ENCODE measurements around the gene CELF1. TPM values are rescaled to one million over a fixed set of nuclear protein-coding genes. Genes with fewer than 3 reads are reported as not detected.

The CELF1 gene
- polyA plus RNA-seq, 1 donor from 2014 or later = 209 TPM

GRCh38 chr11:47595967-47596366 is 43.0 kb upstream of the CELF1 start:
- no peak overlapping the region for H3K4me3 ChIP-seq (ENCODE audit: low read length)
- no peak overlapping the region for H3K9ac ChIP-seq (ENCODE audit: low read length)
- H3K36me3 ChIP-seq (ENCODE audit: insufficient read depth, low read length) = no peaks in the 10 kb centered on the region
- H3F3A ChIP-seq (ENCODE audit: insufficient read depth, low read length, poor library complexity, severe bottlenecking) = no peaks in the 10 kb centered on the region
- H3K9me3 ChIP-seq (ENCODE audit: low read length) = no peaks in the 10 kb centered on the region
- no peaks in the 10 kb centered on the region for H3K9me2 ChIP-seq (ENCODE audit: insufficient read depth, low read length)
- H3K79me2 ChIP-seq (replicated peaks; ENCODE audit: insufficient read depth, low read length) = no peaks in the 10 kb centered on the region
- no peak overlapping the region for H3K27ac ChIP-seq (ENCODE audit: low read length)
- H2AFZ ChIP-seq (ENCODE audit: low read depth, low read length) = no peak overlapping the region
- H4K20me1 ChIP-seq (ENCODE audit: insufficient read depth) = no peaks in the 10 kb centered on the region
- no peaks in the 10 kb centered on the region for H3K27me3 ChIP-seq (ENCODE audit: insufficient read depth, low read depth, low read length)
- no peak overlapping the region for H3K4me2 ChIP-seq (ENCODE audit: low read length)
- no peak for TF ChIP-seq REST (IDR thresholded peaks at IDR 0.05; ENCODE audit: borderline replicate concordance)
- no peak for TF ChIP-seq EZH2 (IDR thresholded peaks at IDR 0.05; ENCODE audit: borderline replicate concordance, insufficient read depth, low read length, poor library complexity, severe bottlenecking)
- no peak for TF ChIP-seq SMC3 (conservative IDR thresholded peaks at IDR 0.05; ENCODE audit: poor library complexity)
- TF ChIP-seq MXI1 (conservative IDR thresholded peaks at IDR 0.05; ENCODE audit: poor library complexity, severe bottlenecking) = no peak
- no peak for TF ChIP-seq TAF1 (IDR thresholded peaks at IDR 0.05; ENCODE audit: low read depth)
- TF ChIP-seq RAD21 (conservative IDR thresholded peaks at IDR 0.05) = no peak
- TF ChIP-seq CTCF (IDR thresholded peaks at IDR 0.05; ENCODE audit: poor library complexity, severe bottlenecking) = no peak
- no peak for TF ChIP-seq EP300 (conservative IDR thresholded peaks at IDR 0.05; ENCODE audit: poor library complexity, severe bottlenecking)
- no peak for TF ChIP-seq POLR2AphosphoS5 (IDR thresholded peaks at IDR 0.05)

- H3F3A ChIP-seq (ENCODE audit: insufficient read depth, low read length, poor library complexity, severe bottlenecking) = no peaks in the 10 kb centered on the region
- H3K9me2 ChIP-seq (ENCODE audit: insufficient read depth, low read length) = no peaks in the 10 kb centered on the region
- peak overlapping the region; percentile 80 for H3K9ac ChIP-seq (ENCODE audit: low read length)
- no peaks in the 10 kb centered on the region for H4K20me1 ChIP-seq (ENCODE audit: insufficient read depth)
- no peaks in the 10 kb centered on the region for H3K36me3 ChIP-seq (ENCODE audit: insufficient read depth, low read length)
- TF ChIP-seq TAF1 (IDR thresholded peaks at IDR 0.05; ENCODE audit: low read depth) = no peak
- no peak for TF ChIP-seq EZH2 (IDR thresholded peaks at IDR 0.05; ENCODE audit: borderline replicate concordance, insufficient read depth, low read length, poor library complexity, severe bottlenecking)
- TF ChIP-seq SMC3 (conservative IDR thresholded peaks at IDR 0.05; ENCODE audit: poor library complexity) = no peak
- TF ChIP-seq POLR2AphosphoS5 (IDR thresholded peaks at IDR 0.05) = no peak
- TF ChIP-seq REST (IDR thresholded peaks at IDR 0.05; ENCODE audit: borderline replicate concordance) = no peak
- no peak for TF ChIP-seq MXI1 (conservative IDR thresholded peaks at IDR 0.05; ENCODE audit: poor library complexity, severe bottlenecking)
- TF ChIP-seq RAD21 (conservative IDR thresholded peaks at IDR 0.05) = no peak
- TF ChIP-seq CTCF (IDR thresholded peaks at IDR 0.05; ENCODE audit: poor library complexity, severe bottlenecking) = no peak
- TF ChIP-seq EP300 (conservative IDR thresholded peaks at IDR 0.05; ENCODE audit: poor library complexity, severe bottlenecking) = no peak
- H3K4me2 ChIP-seq (ENCODE audit: low read length) = no peak overlapping the region
- no peak overlapping the region for H3K27ac ChIP-seq (ENCODE audit: low read length)
- H3K79me2 ChIP-seq (replicated peaks; ENCODE audit: insufficient read depth, low read length) = no peaks in the 10 kb centered on the region
- no peaks in the 10 kb centered on the region for H3K27me3 ChIP-seq (ENCODE audit: insufficient read depth, low read depth, low read length)
- H2AFZ ChIP-seq (ENCODE audit: low read depth, low read length) = no peak overlapping the region
- no peaks in the 10 kb centered on the region for H3K9me3 ChIP-seq (ENCODE audit: low read length)
- H3K4me3 ChIP-seq (ENCODE audit: low read length) = peak overlapping the region; percentile 77
These were observed 42.1 kb upstream of the CELF1 start for GRCh38 chr11:47595029-47595428.

Data from neural cell (in vitro differentiated cells).